Upper lobe of right lung (tissue), 1 donor: ENCODE measurements around the gene UROS. TPM values are rescaled to one million over a fixed set of nuclear protein-coding genes. Genes with fewer than 3 reads are reported as not detected.

ENCODE experiments used
- ATAC-seq: fragments of 200-7000 bp; cut with Tn5 transposase; one replicate; pipeline ENCODE4 v1.9.1; 2020; ENCODE audit warnings: mild to moderate bottlenecking, moderate library complexity
- DNase-seq: peaks from one replicate; pipeline ENCODE4 v3.0.0-alpha.2; 2020
- H3K27ac ChIP-seq: fragments of 200-600 bp; one replicate; pipeline ENCODE4 v1.8.0; 2022
- H3K27me3 ChIP-seq: fragments of 200-600 bp; one replicate; pipeline ENCODE4 v1.8.0; 2022; ENCODE audit warnings: mild to moderate bottlenecking
- H3K36me3 ChIP-seq: fragments of 200-600 bp; one replicate; pipeline ENCODE4 v1.8.0; 2022
- H3K4me1 ChIP-seq: fragments of 200-600 bp; one replicate; pipeline ENCODE4 v1.8.0; 2022
- H3K4me3 ChIP-seq: fragments of 200-600 bp; one replicate; pipeline ENCODE4 v1.8.0; 2022; ENCODE audit warnings: mild to moderate bottlenecking
- H3K9me3 ChIP-seq: fragments of 200-600 bp; one replicate; pipeline ENCODE4 v1.8.0; 2022
- CTCF ChIP-seq: fragments of 200-600 bp; IDR thresholded peaks from one replicate; pipeline ENCODE4 v1.8.0; 2022; ENCODE audit warnings: antibody characterized with exemption
- intact Hi-C: fragments of 100-400 bp; cut with DNase I; formaldehyde crosslinking; loops from one replicate; pipeline ENCODE4 v1.11.0; 2022
- total RNA-seq: library from RNA; stranded (reverse); fragmentation: NEBNext Ultra II Directional; extraction: Animal tissue kit (Norgen Biotek cat#: 25700); gene quantifications from one replicate; pipeline ENCODE4 v1.2.1, GENCODE V29; 2021
- donor health status: DM: no; HTN: yes; CAD: no; lungs with severe emphysema.

The UROS gene
- total RNA-seq, 1 donor from 2014 or later = 34.2 TPM

DNA sequence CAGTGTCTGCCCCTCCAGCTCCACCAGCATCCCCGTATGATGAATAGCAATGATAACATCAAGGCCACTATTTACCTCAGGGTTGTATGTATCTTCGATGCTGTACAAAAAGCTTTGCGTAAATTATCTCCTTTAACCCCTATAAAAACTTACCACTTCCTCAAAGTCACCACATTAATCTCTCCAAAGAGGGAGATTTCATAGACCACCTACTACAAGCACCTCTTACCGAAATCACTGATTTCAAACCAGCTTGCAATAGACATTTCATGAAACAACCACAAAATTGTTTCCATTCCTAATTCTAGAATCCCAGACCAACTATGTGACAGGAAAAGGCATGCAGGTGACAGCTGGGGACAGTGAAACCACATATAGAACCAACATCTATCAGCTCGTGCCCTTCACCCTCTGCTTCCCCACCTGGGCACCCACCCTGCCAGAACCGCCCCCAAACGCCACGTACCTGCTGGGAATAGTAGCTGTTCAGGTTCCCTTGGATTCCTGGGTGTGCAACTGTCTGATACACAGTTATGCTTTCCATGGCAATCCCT is 27.3 kb downstream of the UROS start:
- no peak overlapping the region for H3K27ac ChIP-seq
- TF ChIP-seq CTCF = no peak
- H3K27me3 ChIP-seq = no peaks in the 10 kb centered on the region
- intact Hi-C loops = no loop called here
- no peak overlapping the region for H3K4me3 ChIP-seq
- H3K36me3 ChIP-seq = peaks cover 70% of the 10 kb centered on the region
- no peak for DNase-seq
- no peaks in the 10 kb centered on the region for H3K9me3 ChIP-seq
- no peaks in the 10 kb centered on the region for H3K4me1 ChIP-seq
- ATAC-seq = no peak

GRCh38 chr10:125795128-125795527 is 27.9 kb downstream of the UROS start:
- Histone ChIP-seq H3K4me3 (no peak overlapping the region), H3K4me1 (no peaks in the 10 kb centered on the region), H3K9me3 (no peaks in the 10 kb centered on the region), H3K27me3 (no peaks in the 10 kb centered on the region), H3K36me3 (peaks cover 70% of the 10 kb centered on the region), H3K27ac (no peak overlapping the region)
- ATAC-seq (no peak), DNase-seq (no peak)
- intact Hi-C loops = no loop called here
- TF ChIP-seq CTCF = no peak

DNA sequence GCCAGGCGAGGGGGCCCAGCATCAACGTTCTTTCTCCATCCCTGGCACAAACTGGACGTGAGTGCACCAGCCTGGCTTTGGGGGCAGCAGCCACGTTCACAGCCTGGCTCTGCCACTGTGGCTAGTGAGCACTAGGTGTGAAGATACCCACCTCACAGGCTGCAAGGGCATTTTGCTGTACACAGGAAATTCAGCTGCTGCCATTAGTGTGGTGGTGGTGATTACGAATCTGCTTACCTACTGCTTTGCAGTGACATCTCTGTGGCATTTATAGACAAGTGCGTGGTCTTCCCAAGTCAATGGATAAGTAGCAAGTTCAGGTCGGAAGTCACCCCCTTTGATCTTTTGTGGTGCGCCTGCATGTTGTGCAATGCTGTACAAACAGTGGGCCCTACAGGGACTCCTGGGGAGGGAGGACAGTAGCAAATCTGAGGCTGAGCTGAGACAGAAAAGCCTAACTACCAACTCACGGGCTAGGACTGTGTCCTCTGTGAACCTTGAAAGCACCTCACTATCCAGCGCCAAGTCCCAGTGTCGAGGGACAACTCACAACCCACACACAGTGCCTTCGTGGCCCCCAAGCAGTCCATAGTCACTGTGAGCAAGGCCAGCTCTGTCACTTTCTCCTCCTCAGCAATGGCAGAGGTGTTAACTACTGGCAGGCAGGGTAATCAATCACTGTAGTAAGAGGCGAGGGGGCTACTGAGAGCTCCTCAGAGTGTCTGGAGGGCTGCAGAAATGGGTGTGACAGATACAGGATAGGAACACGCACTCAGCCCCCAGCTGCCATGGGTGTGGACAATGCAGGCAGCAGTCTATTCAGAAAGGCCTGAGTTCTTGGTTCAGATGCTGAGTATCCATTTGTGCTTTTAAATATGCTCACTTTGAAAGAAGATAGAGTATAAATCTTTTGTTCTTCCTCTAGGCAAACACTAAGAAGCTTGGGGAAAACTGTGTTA is 30.4 kb downstream of the UROS start:
- H3K4me1 ChIP-seq = no peaks in the 10 kb centered on the region
- no peaks in the 10 kb centered on the region for H3K9me3 ChIP-seq
- H3K27ac ChIP-seq = no peak overlapping the region
- no peak overlapping the region for H3K4me3 ChIP-seq
- intact Hi-C loops = no loop called here
- ATAC-seq = no peak
- no peaks in the 10 kb centered on the region for H3K27me3 ChIP-seq
- DNase-seq = no peak
- H3K36me3 ChIP-seq = peaks cover 54% of the 10 kb centered on the region
- TF ChIP-seq CTCF = no peak

- H3K27me3 ChIP-seq = no peaks in the 10 kb centered on the region
- no peak overlapping the region for H3K27ac ChIP-seq
- intact Hi-C loops = no loop called here
- no peaks in the 10 kb centered on the region for H3K4me1 ChIP-seq
- ATAC-seq (peak; percentile 25), DNase-seq (no peak)
- peaks cover 22% of the 10 kb centered on the region for H3K36me3 ChIP-seq
- H3K4me3 ChIP-seq = no peak overlapping the region
- H3K9me3 ChIP-seq = no peaks in the 10 kb centered on the region
- no peak for TF ChIP-seq CTCF
Observed at GRCh38 chr10:125788156-125789034, 34.7 kb downstream of the UROS start.

DNA sequence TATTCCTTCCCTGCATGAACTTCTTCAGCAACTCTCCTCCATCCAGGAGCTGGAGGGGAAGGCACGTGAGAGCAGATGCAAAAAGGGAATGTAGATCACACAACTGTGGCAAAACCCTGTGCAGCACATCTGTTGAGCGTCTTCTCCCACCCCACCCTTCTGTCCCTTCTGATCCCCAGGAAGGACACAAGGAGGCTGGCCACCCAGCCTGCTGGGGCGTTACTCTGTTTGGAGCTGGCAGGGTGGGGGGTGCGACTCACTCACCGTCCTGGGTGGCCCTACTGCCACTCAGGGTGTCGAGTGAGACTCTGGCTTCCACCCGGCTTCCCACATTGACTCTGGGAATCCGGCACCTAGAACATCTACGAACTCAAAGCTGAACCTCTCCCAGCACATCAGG is 37.3 kb downstream of the UROS start:
- intact Hi-C loops = no loop called here
- DNase-seq (no peak), ATAC-seq (no peak)
- no peaks in the 10 kb centered on the region for H3K4me1 ChIP-seq
- no peaks in the 10 kb centered on the region for H3K27me3 ChIP-seq
- no peaks in the 10 kb centered on the region for H3K36me3 ChIP-seq
- no peaks in the 10 kb centered on the region for H3K9me3 ChIP-seq
- no peak overlapping the region for H3K27ac ChIP-seq
- no peak for TF ChIP-seq CTCF
- no peak overlapping the region for H3K4me3 ChIP-seq
